ENCODE results near the gene ZNF726. TPM values are rescaled to one million over a fixed set of nuclear protein-coding genes. Genes with fewer than 3 reads are reported as not detected.

Gene ZNF726
- total and polyA plus RNA-seq, 8 donors = 1.2 to 21.1 (median 4.4) TPM

DNA sequence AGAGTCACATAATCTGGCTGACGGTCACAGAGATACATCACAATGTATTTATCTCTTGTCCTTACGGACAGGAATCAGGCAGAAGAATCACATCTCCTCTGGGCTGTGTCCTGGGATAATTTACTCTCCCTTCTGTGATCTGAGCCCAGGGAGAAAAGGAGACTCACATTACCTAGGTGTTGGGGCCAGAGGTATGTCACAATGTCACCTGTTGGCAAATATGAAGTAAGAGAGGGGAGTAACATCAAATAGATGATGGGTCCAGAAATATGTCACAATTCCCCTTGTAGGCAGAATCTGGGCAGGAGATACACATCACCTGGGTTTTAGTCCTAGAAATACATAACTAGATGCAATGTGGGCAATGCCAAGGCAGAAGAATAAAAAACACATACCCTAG is 67.2 kb downstream of the ZNF726 start:
- intact Hi-C loops (cut with DNase I; ENCODE audit: low total_unique reads) = no loop called here
- 76 to 89% (median 88%) methylated on average over 2 of the region's 2 CpGs for WGBS, 5 donors
- H3K27me3 ChIP-seq = no peaks in the 10 kb centered on the region
- no peaks in the 10 kb centered on the region for H3K4me1 ChIP-seq
- no peaks in the 10 kb centered on the region for H3K9me3 ChIP-seq
- no peaks in the 10 kb centered on the region for H3K36me3 ChIP-seq
- no peak for DNase-seq
- H3K4me3 ChIP-seq = no peak overlapping the region
- no peak overlapping the region for H3K27ac ChIP-seq
- TF ChIP-seq POLR2AphosphoS5 (IDR thresholded peaks at IDR 0.05) (no peak), EP300 (IDR thresholded peaks at IDR 0.05) (no peak), POLR2A (IDR thresholded peaks at IDR 0.05) (no peak)
- TF ChIP-seq, protein P1, sequence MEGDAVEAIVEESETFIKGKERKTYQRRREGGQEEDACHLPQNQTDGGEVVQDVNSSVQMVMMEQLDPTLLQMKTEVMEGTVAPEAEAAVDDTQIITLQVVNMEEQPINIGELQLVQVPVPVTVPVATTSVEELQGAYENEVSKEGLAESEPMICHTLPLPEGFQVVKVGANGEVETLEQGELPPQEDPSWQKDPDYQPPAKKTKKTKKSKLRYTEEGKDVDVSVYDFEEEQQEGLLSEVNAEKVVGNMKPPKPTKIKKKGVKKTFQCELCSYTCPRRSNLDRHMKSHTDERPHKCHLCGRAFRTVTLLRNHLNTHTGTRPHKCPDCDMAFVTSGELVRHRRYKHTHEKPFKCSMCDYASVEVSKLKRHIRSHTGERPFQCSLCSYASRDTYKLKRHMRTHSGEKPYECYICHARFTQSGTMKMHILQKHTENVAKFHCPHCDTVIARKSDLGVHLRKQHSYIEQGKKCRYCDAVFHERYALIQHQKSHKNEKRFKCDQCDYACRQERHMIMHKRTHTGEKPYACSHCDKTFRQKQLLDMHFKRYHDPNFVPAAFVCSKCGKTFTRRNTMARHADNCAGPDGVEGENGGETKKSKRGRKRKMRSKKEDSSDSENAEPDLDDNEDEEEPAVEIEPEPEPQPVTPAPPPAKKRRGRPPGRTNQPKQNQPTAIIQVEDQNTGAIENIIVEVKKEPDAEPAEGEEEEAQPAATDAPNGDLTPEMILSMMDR (IDR thresholded peaks at IDR 0.05) = no peak

DNA sequence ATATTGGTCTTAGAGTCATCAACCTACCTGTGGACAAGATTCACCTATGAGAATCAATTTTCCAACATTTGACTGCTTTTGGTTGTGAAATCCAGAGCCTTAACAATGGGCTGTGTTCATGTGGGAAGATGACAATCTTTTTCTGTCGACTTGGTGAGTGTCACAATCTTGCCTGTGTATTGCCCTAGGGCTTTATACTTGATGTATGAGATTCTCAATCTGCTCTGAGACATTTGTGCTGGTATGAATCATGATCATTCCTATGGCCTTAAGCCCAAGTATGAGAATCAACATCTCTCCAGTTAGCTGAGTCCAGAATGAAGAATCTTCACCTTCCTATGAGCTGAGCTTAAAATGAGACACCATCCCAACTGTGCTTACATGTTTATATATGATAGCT is 68.7 kb downstream of the ZNF726 start:
- WGBS, 5 donors = 21 to 50% (median 31%) methylated on average over 1 of the region's 1 CpG
- TF ChIP-seq POLR2A (IDR thresholded peaks at IDR 0.05) (no peak), POLR2AphosphoS5 (IDR thresholded peaks at IDR 0.05) (no peak), EP300 (IDR thresholded peaks at IDR 0.05) (no peak)
- TF ChIP-seq, protein P1 (IDR thresholded peaks at IDR 0.05) = no peak
- H3K27me3 ChIP-seq = no peaks in the 10 kb centered on the region

More for the DNA sequence above, 68.7 kb downstream of the ZNF726 start:
- no peak overlapping the region for H3K27ac ChIP-seq
- DNase-seq = no peak
- H3K9me3 ChIP-seq = no peaks in the 10 kb centered on the region
- no peaks in the 10 kb centered on the region for H3K4me1 ChIP-seq
- intact Hi-C loops (cut with DNase I; ENCODE audit: low total_unique reads) = no loop called here
- no peak overlapping the region for H3K4me3 ChIP-seq
- no peaks in the 10 kb centered on the region for H3K36me3 ChIP-seq

Other genes starting within 250 kb of the ZNF726 start
- gene ZNF675, start 227.7 kb upstream of the ZNF726 start, total RNA-seq = 10 to 100 TPM in 3 of 5 donors, 1 to 10 TPM in 2; 2.7 to 42.9 (median 11.0) TPM
- 1 to 10 TPM; 3.0 to 5.2 (median 3.4) TPM for gene ZNF675, start 227.7 kb upstream of the ZNF726 start, polyA plus RNA-seq
- gene ZNF681, start 156.0 kb upstream of the ZNF726 start, total RNA-seq = 1 to 10 TPM in 3 of 5 donors, under 1 TPM in 1, not detected in 1; 0.89 to 3.5 (median 1.7) TPM
- under 1 TPM; 0.62 to 0.92 (median 0.90) TPM for gene ZNF681, start 156.0 kb upstream of the ZNF726 start, polyA plus RNA-seq
- gene ZNF254, start 172.3 kb downstream of the ZNF726 start, total RNA-seq = 10 to 100 TPM; 17.4 to 68.3 (median 30.3) TPM
- 1 to 10 TPM; 4.0 to 6.4 (median 4.1) TPM for gene ZNF254, start 172.3 kb downstream of the ZNF726 start, polyA plus RNA-seq

Measured in stomach (tissue), 9 donors.